ENCODE data around the gene ZNF821.

DNA sequence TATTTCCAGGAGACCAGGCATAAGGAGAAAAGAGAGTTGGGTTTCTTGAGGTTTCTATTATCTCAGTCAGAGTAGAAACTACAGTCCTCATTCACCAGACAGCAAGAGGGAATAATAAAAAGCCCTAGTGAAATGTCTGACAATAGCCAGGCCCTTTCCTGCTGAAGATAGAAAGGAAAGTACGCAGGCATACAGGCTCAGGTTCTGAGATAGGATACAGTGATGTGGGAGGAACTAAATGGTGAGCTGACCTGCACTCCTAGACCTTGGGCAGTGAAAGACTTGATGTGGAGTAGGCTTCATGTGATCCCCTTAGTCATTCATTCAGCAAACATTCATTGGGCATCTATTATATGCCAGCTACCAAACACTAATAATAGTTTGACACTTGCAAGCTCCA, 14.9 kb downstream of the ZNF821 start:
- TF ChIP-seq, protein P1, sequence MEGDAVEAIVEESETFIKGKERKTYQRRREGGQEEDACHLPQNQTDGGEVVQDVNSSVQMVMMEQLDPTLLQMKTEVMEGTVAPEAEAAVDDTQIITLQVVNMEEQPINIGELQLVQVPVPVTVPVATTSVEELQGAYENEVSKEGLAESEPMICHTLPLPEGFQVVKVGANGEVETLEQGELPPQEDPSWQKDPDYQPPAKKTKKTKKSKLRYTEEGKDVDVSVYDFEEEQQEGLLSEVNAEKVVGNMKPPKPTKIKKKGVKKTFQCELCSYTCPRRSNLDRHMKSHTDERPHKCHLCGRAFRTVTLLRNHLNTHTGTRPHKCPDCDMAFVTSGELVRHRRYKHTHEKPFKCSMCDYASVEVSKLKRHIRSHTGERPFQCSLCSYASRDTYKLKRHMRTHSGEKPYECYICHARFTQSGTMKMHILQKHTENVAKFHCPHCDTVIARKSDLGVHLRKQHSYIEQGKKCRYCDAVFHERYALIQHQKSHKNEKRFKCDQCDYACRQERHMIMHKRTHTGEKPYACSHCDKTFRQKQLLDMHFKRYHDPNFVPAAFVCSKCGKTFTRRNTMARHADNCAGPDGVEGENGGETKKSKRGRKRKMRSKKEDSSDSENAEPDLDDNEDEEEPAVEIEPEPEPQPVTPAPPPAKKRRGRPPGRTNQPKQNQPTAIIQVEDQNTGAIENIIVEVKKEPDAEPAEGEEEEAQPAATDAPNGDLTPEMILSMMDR (IDR thresholded peaks at IDR 0.05 in 4 of 5, conservative IDR thresholded peaks at IDR 0.05 in 1 of 5): no peak
- no peak for TF ChIP-seq POLR2A (IDR thresholded peaks at IDR 0.05)
